Measurements from ENCODE around the gene EXPH5.

The EXPH5 gene

GRCh38 chr11:108468478-108468864 lies 125.1 kb downstream of the EXPH5 start:
- no peak overlapping the region for H3K4me3 ChIP-seq (ENCODE audit: low read depth, low read length)
- TF ChIP-seq CTCF (IDR thresholded peaks at IDR 0.05; ENCODE audit: borderline replicate concordance, insufficient read depth, low read depth, low read length): no peak

GRCh38 chr11:108467091-108467823 lies 126.3 kb downstream of the EXPH5 start, which contains the start of gene C11orf65:
TSS of gene C11orf65 (minus strand) at chr11:108467529. CDS start at chr11:108461559, 5,970 bp downstream.
- H3K4me3 ChIP-seq (ENCODE audit: low read depth, low read length): peak within 1 kb of the TSS; percentile 86
- no peak for TF ChIP-seq CTCF (IDR thresholded peaks at IDR 0.05; ENCODE audit: borderline replicate concordance, insufficient read depth, low read depth, low read length)

- no peak for TF ChIP-seq CTCF (IDR thresholded peaks at IDR 0.05; ENCODE audit: borderline replicate concordance, insufficient read depth, low read depth, low read length)
- H3K4me3 ChIP-seq (ENCODE audit: low read depth, low read length): no peak overlapping the region
Measured at GRCh38 chr11:108466405-108466804, 127.2 kb downstream of the EXPH5 start.

All from GM12875 (cell line).